ENCODE data around the gene PXYLP1. TPM values are rescaled to one million over a fixed set of nuclear protein-coding genes. Genes with fewer than 3 reads are reported as not detected.
"Not testable (repeated sequence)": the region's sequence is repeated elsewhere in the genome, so short reads cannot be mapped to it uniquely, and the experiment has no call there.

Gene PXYLP1
- total and polyA plus RNA-seq, 7 donors: 2.4 to 12.2 (median 5.8) TPM

DNA sequence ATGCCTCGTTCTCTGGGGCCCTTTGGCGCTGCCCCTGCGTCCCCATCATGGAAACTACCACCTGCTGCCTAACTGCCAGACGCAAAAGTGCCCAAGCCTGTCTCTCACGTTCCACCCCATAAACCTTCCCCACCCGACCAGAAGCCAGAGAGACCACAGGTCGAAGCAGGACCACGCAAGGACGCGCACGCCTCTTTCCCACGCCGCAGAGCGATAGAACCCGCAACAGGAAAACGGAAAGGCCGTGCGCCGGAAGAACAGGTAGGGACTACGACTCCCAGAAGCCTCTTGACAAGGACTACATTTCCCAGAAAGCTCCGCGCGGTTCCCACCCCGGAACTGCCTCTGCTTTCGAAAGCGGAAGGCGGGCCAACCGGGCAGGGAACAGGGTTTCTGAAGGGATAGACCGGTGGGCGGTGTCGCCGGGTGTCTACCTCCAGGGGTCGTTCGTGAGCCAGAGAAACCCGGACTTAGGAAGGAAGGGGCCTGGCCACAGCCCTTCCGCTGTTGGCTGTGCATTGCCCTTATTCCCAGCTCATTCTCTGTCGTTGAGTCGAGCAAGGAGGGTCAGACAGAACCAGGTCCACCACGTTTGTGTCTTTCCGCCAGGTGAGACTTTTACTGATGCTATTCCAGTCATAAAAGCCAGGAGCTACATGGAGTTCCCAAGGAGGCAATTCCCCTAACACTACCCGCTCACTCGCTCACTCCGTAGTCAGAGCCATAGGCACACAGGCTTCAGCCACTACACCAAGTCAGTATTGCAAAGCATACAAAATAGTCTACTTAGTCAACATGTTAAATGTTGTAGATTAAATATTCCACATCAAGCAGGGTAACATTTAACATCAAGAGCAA lies 80.1 kb downstream of the PXYLP1 start:
- 1 to 4% methylated on average over 43 of the region's 43 CpGs for WGBS, 2 donors
- Histone ChIP-seq H3K4me1 (peaks cover 0 to 19% (median 14%) of the 10 kb centered on the region in 4 donors), H3K27ac (peak overlapping the region; percentile 73 to 84 (median 77)), H3K9me3 (no peaks in the 10 kb centered on the region), H3K36me3 (no peaks in the 10 kb centered on the region), H3K27me3 (no peaks in the 10 kb centered on the region), H3K4me3 (peak overlapping the region; percentile 56 to 68 (median 59))
- peak; percentile 99 for DNase-seq
- intact Hi-C loops (cut with DNase I): loop anchor here (2.0 kb wide), 3 partner anchors 49 to 249 kb away; no protein-coding TSS in a partner anchor
- TF ChIP-seq EP300 (IDR thresholded peaks at IDR 0.05) (peak in 1 of 4 donors; percentile 77), POLR2AphosphoS5 (IDR thresholded peaks at IDR 0.05) (peak; percentile 45 to 82 (median 75)), POLR2A (IDR thresholded peaks at IDR 0.05) (peak; percentile 18 to 33)
- TF ChIP-seq, protein P1, sequence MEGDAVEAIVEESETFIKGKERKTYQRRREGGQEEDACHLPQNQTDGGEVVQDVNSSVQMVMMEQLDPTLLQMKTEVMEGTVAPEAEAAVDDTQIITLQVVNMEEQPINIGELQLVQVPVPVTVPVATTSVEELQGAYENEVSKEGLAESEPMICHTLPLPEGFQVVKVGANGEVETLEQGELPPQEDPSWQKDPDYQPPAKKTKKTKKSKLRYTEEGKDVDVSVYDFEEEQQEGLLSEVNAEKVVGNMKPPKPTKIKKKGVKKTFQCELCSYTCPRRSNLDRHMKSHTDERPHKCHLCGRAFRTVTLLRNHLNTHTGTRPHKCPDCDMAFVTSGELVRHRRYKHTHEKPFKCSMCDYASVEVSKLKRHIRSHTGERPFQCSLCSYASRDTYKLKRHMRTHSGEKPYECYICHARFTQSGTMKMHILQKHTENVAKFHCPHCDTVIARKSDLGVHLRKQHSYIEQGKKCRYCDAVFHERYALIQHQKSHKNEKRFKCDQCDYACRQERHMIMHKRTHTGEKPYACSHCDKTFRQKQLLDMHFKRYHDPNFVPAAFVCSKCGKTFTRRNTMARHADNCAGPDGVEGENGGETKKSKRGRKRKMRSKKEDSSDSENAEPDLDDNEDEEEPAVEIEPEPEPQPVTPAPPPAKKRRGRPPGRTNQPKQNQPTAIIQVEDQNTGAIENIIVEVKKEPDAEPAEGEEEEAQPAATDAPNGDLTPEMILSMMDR (IDR thresholded peaks at IDR 0.05): peak; percentile 51 to 75 (median 69)

DNA sequence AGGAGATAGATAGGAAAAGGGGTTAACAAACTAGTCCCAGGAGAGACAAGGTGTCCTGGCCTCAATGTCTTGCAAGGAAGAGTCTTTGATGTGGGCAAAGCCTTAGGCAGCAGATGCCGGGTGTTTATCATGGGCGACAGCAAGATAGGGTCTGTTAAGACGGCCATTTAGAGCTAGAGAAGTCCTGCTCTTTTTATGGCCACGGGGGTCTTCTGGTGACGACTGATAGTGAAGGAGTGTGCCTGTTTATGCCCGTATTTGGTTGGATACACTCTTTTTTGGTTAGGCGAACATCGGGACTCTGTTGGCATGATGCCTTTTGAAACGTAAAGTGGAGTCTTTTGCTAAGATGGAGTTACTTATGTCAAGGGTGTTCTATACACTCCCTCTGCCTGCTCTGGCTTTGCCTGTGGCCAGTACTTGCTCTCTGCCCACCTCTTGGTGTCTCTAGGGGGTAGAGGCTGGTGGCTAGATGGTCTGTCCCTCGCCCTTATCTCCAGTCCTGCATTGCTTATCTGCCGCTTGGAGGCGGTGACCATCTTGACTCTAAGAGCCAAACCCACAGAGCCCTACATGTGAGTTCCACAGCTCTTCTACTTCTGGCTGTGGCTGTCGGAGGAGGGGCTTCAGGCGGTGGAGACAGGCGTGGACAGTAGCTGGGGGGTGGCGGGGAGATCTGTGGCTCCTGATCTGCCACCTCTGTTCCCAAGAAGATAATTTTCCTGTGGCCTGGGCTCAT lies 80.9 kb downstream of the PXYLP1 start:
- no peak for DNase-seq
- Histone ChIP-seq H3K36me3 (no peaks in the 10 kb centered on the region), H3K9me3 (no peaks in the 10 kb centered on the region), H3K4me3 (peak overlapping the region; percentile 56 to 68 (median 59)), H3K27ac (peak overlapping the region; percentile 73 to 84 (median 77)), H3K4me1 (peaks cover 0 to 19% (median 14%) of the 10 kb centered on the region in 4 donors), H3K27me3 (no peaks in the 10 kb centered on the region)
- intact Hi-C loops (cut with DNase I): loop anchor here (2.0 kb wide), 1 partner anchor 140 kb away; no protein-coding TSS in a partner anchor
- WGBS, 2 donors: 81 to 84% methylated on average over 16 of the region's 16 CpGs
- TF ChIP-seq, protein P1 (IDR thresholded peaks at IDR 0.05): no peak
- TF ChIP-seq POLR2A (IDR thresholded peaks at IDR 0.05): no peak
- TF ChIP-seq POLR2AphosphoS5 (IDR thresholded peaks at IDR 0.05): no peak
- no peak for TF ChIP-seq EP300 (IDR thresholded peaks at IDR 0.05)

DNA sequence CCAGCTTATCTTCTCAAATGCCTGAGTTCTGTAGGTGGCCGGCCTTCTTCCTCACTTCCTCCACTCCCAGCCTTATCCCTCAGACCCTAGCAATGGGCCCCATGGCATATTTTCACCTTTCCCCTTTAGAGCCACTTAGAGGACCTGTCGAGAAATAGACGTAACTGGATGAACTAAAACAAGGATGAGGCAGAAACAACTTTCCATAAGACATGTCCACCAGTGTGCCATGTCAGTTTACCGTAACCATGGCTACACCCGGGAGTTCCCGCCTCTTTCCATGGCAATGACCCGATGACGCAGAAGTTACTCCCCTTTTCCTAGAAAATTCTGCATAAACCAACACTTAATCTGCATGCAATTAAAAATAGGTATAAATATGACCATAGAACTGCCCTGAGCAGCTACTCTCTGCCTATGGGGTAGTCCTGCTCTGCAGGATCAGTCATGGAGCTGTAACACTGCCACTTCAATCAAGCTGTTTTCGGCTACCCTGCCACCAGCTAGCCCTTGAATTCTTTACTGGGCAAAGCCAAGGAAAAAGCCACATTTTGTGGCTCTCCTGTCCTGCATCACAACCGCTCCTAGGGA lies 81.6 kb downstream of the PXYLP1 start:
- Histone ChIP-seq H3K36me3 (no peaks in the 10 kb centered on the region), H3K9me3 (no peaks in the 10 kb centered on the region), H3K27me3 (no peaks in the 10 kb centered on the region), H3K4me3 (no peak overlapping the region), H3K4me1 (peaks cover 0 to 19% (median 14%) of the 10 kb centered on the region in 4 donors), H3K27ac (no peak overlapping the region)
- TF ChIP-seq, protein P1 (IDR thresholded peaks at IDR 0.05): no peak
- TF ChIP-seq POLR2AphosphoS5 (IDR thresholded peaks at IDR 0.05): no peak
- no peak for TF ChIP-seq EP300 (IDR thresholded peaks at IDR 0.05)
- no peak for TF ChIP-seq POLR2A (IDR thresholded peaks at IDR 0.05)
- 95 to 96% methylated on average over 10 of the region's 10 CpGs for WGBS, 2 donors
- intact Hi-C loops (cut with DNase I): loop anchor here (2.0 kb wide), 1 partner anchor 140 kb away; no protein-coding TSS in a partner anchor
- no peak for DNase-seq

DNA sequence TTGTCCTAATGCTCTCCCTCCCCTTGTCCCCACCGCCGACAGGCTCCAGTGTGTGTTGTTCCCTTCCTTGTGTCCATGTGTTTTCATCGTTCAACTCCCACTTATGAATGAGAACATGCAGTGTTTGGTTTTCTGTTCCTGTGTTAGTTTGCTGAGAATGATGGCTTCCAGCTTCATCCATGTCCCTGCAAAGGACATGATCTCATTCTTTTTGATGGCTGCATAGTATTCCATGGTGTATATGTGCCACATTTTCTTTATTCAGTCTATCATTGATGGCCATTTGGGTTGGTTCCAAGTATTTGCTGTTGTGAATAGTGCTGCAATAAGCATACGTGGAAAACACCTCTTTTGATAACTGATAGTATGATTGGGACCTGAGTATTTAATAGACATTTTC lies 82.8 kb downstream of the PXYLP1 start:
- H3K4me1 ChIP-seq: peaks cover 0 to 16% (median 12%) of the 10 kb centered on the region in 4 donors
- intact Hi-C loops (cut with DNase I); DNase-seq; H3K4me3 ChIP-seq; H3K36me3 ChIP-seq; H3K9me3 ChIP-seq; H3K27me3 ChIP-seq; H3K27ac ChIP-seq: not testable (repeated sequence)
- WGBS, 2 donors: 95 to 97% methylated on average over 4 of the region's 4 CpGs

Data from sigmoid colon (tissue), 7 donors.